ENCODE data around the gene KCTD5. TPM values are rescaled to one million over a fixed set of nuclear protein-coding genes. Genes with fewer than 3 reads are reported as not detected.

KCTD5 gene
- total RNA-seq, 2 donors from 2014 or later = 11.6 to 15.2 TPM

Other genes starting within 250 kb of the KCTD5 start
- gene TEDC2, start 222.4 kb upstream of the KCTD5 start, total RNA-seq = 1 to 10 TPM in 1 of 2 donors, under 1 TPM in 1; 0.47 to 2.8 TPM
- under 1 TPM; 0.39 to 0.65 TPM for gene NTN3, start 211.2 kb upstream of the KCTD5 start, total RNA-seq
- 10 to 100 TPM in 1 of 2 donors, 1 to 10 TPM in 1; 9.8 to 15.1 TPM for gene TBC1D24, start 207.4 kb upstream of the KCTD5 start, total RNA-seq
- gene ATP6V0C, start 168.6 kb upstream of the KCTD5 start, total RNA-seq = 100 to 1,000 TPM; 162 to 197 TPM
- gene AMDHD2, start 162.2 kb upstream of the KCTD5 start, total RNA-seq = 10 to 100 TPM; 15.8 to 21.8 TPM
- gene CEMP1, start 151.1 kb upstream of the KCTD5 start, total RNA-seq = not detected
- gene PDPK1, start 144.5 kb upstream of the KCTD5 start, total RNA-seq = 10 to 100 TPM; 32.6 to 39.4 TPM
- gene PRSS27, start 37.7 kb downstream of the KCTD5 start, total RNA-seq = under 1 TPM; 0.44 to 0.65 TPM
- gene SRRM2, start 70.1 kb downstream of the KCTD5 start, total RNA-seq = 100 to 1,000 TPM; 266 to 321 TPM
- 100 to 1,000 TPM; 262 to 270 TPM for gene ELOB, start 94.8 kb downstream of the KCTD5 start, total RNA-seq
- gene PRSS33, start 105.0 kb downstream of the KCTD5 start, total RNA-seq = not detected
- not detected for gene PRSS41, start 115.9 kb downstream of the KCTD5 start, total RNA-seq
- not detected for gene PRSS21, start 134.7 kb downstream of the KCTD5 start, total RNA-seq
- under 1 TPM in 1 of 2 donors, not detected in 1; 0.27 TPM for gene ZG16B, start 147.8 kb downstream of the KCTD5 start, total RNA-seq
- gene PRSS22, start 175.6 kb downstream of the KCTD5 start, total RNA-seq = not detected
- 10 to 100 TPM; 27.1 to 29.1 TPM for gene FLYWCH2, start 200.7 kb downstream of the KCTD5 start, total RNA-seq
- 10 to 100 TPM; 31.4 to 35.1 TPM for gene FLYWCH1, start 229.4 kb downstream of the KCTD5 start, total RNA-seq